Measurements from ENCODE around the gene CREBRF. TPM values are rescaled to one million over a fixed set of nuclear protein-coding genes. Genes with fewer than 3 reads are reported as not detected.
A peak's percentile ranks its signal among the peaks of the same experiment; 100 is the strongest.

Gene CREBRF
- total RNA-seq (2021; fragmentation: NEBNext Ultra II Directional; extraction: Animal tissue kit (Norgen Biotek cat#: 25700)) (4.7 and 5.0 TPM in 2 replicates), polyA plus RNA-seq (2011; rRNA removed) (0.86 and 1.2 TPM in 2 replicates), polyA minus RNA-seq (2011; rRNA and poly(A)+ RNA removed) (10.0 and 10.1 TPM in 2 replicates)
- 1.5 TPM for polyA plus RNA-seq (2011; cell fraction: cytosol; rRNA removed)
- polyA plus RNA-seq (2011; cell fraction: nucleus; rRNA removed), result 4.0 TPM
- 1.7 to 3.2 TPM (median 2.4 TPM) in 4 replicates for polyA plus RNA-seq (2012, experiment 1 of 2)
- polyA plus RNA-seq (2012, experiment 2 of 2), result 0.10 TPM
- 2.3 TPM for polyA plus RNA-seq (2013, experiment 1 of 2)
- 2.5 TPM for polyA plus RNA-seq (2013, experiment 2 of 2)
- polyA minus RNA-seq (2011; cell fraction: cytosol; rRNA and poly(A)+ RNA removed), result 5.9 TPM
- polyA minus RNA-seq (2011; cell fraction: nucleus; rRNA and poly(A)+ RNA removed), result 20.4 TPM
- long read RNA-seq, experiment 1, partial matches to known transcripts, result 0 of 2 reads
- long read RNA-seq, experiment 1, other reads (novel, unspliced or antisense), result 2 of 2 reads
- long read RNA-seq, experiment 2, partial matches to known transcripts, result 1 of 2 reads
- long read RNA-seq, experiment 2, other reads (novel, unspliced or antisense), result 1 of 2 reads

GRCh38 chr5:173055983-173056782, at the start of gene CREBRF:
Gene CREBRF (plus strand): TSS chr5:173056352. CDS start chr5:173080776, 24,424 bp downstream.
- Histone ChIP-seq H4K5ac (ENCODE audit: insufficient read length, low read depth, low read length) (no peak within 1 kb of the TSS), H3K9me3 (ENCODE audit: insufficient read depth in 2 of 2, low read depth in 1 of 2, low read length in 1 of 2) (no peaks in the 10 kb centered on the region), H2BK15ac (ENCODE audit: low read length) (0 out of 2 replicates have a peak within 1 kb of the TSS, but pooled peaks have one; percentile 13), H3K4ac (replicated peaks; ENCODE audit: insufficient read length, low read depth, low read length) (no peak within 1 kb of the TSS), H3K9ac (replicated peaks in 1 of 4; ENCODE audit: extremely low read depth in 1 of 4, low read depth in 3 of 4, low read length in 3 of 4) (peak within 1 kb of the TSS; percentile 43 to 76 (median 56)), H2BK20ac (ENCODE audit: low read length) (no peak within 1 kb of the TSS), H3K79me1 (ENCODE audit: low read depth, low read length) (no peaks in the 10 kb centered on the region), H3K36me3 (ENCODE audit: control insufficient read depth in 2 of 4, insufficient read depth in 4 of 4, low read length in 3 of 4) (no peaks in the 10 kb centered on the region), H3K27me3 (replicated peaks in 1 of 4; ENCODE audit: control insufficient read depth in 3 of 4, extremely low read depth in 1 of 4, insufficient read depth in 3 of 4, low read length in 3 of 4) (no peaks in the 10 kb centered on the region), H2BK12ac (ENCODE audit: low read depth, low read length) (no peak within 1 kb of the TSS), H2BK5ac (ENCODE audit: low read depth, low read length) (0 out of 2 replicates have a peak within 1 kb of the TSS, but pooled peaks have one; percentile 5), H3K14ac (ENCODE audit: insufficient read length) (no peak within 1 kb of the TSS), H3K56ac (replicated peaks; ENCODE audit: insufficient read length, low read depth, low read length) (no peak within 1 kb of the TSS), H2AK5ac (ENCODE audit: low read depth, low read length) (no peak within 1 kb of the TSS), H3K4me3 (ENCODE audit: extremely low read depth in 1 of 4, insufficient read depth in 2 of 4, low read depth in 3 of 4, low read length in 4 of 4) (peak within 1 kb of the TSS; percentile 68 to 95 (median 83)), H3K23me2 (ENCODE audit: low read depth, low read length) (peaks cover 11% of the 10 kb centered on the region), H2BK120ac (replicated peaks; ENCODE audit: low read depth, low read length) (no peak within 1 kb of the TSS), H4K20me1 (replicated peaks in 1 of 2; ENCODE audit: control insufficient read depth in 1 of 2, insufficient read depth in 2 of 2, low read length in 2 of 2) (no peaks in the 10 kb centered on the region), H3K27ac (ENCODE audit: low read depth, low read length) (no peak within 1 kb of the TSS; the same call in 1 of the 2 replicates), H3K18ac (ENCODE audit: extremely low read depth, low read length) (no peak within 1 kb of the TSS), H3K79me2 (ENCODE audit: control insufficient read depth in 1 of 2, insufficient read depth in 2 of 2, low read length in 2 of 2) (peaks cover 0 to 5% of the 10 kb centered on the region in 2 experiments; a peak in 2 of 4 replicates), H3K23ac (ENCODE audit: insufficient read length) (no peak within 1 kb of the TSS), H3K4me2 (ENCODE audit: insufficient read depth in 1 of 2, low read depth in 2 of 2, low read length in 2 of 2) (peak within 1 kb of the TSS; percentile 85 to 100), H4K91ac (replicated peaks; ENCODE audit: insufficient read length, low read length) (no peak within 1 kb of the TSS), H3K4me1 (replicated peaks in 1 of 4; ENCODE audit: control insufficient read depth in 3 of 4, insufficient read depth in 4 of 4, low read length in 3 of 4) (peaks cover 0 to 8% (median 4%) of the 10 kb centered on the region in 4 experiments; a peak in 4 of 7 replicates), H2AFZ (ENCODE audit: low read length) (peak within 1 kb of the TSS; percentile 99), H4K8ac (ENCODE audit: extremely low read depth, insufficient read depth, low read length) (peak within 1 kb of the TSS; percentile 48)
- POLR2A ChIA-PET (ENCODE audit: partially characterized antibody), result interaction anchor here (1.0 kb wide), 1 partner anchor 25 kb away, joined by 3 read pairs; no protein-coding TSS in a partner anchor
- DNase-seq (ENCODE audit: low read depth in 1 of 2, low spot score in 2 of 2), result peak; percentile 73 to 95
- WGBS, 2 experiments (ENCODE audit: extremely low coverage in 1 of 2, insufficient coverage in 1 of 2, insufficient read length in 1 of 2, insufficient replicate concordance in 2 of 2, low coverage in 1 of 2, low lambda C conversion rate in 2 of 2, missing lambda C conversion rate in 1 of 2), result 1% methylated on average over 30 of the region's 74 CpGs; no CpG with 5 or more reads in 1 of the 2 experiments
- CTCF ChIA-PET (ENCODE audit: partially characterized antibody), result interaction anchor here (1.3 to 1.6 kb wide), 3 partner anchors 46 to 111 kb away, joined by 3 to 6 read pairs (median 4); no protein-coding TSS in a partner anchor
- FAIRE-seq, result no peak
- TF ChIP-seq KDM1A (IDR thresholded peaks at IDR 0.05; ENCODE audit: borderline replicate concordance, low read length) (no peak), ZNF274 (IDR thresholded peaks at IDR 0.05; ENCODE audit: borderline replicate concordance, extremely low read depth, low read length) (no peak), CHD2 (IDR thresholded peaks at IDR 0.05; ENCODE audit: low read length) (peak; percentile 63), SUZ12 (IDR thresholded peaks at IDR 0.05; ENCODE audit: low read length) (no peak), POU5F1 (IDR thresholded peaks at IDR 0.05; ENCODE audit: low read depth, low read length) (no peak), JUND (IDR thresholded peaks at IDR 0.05; ENCODE audit: low read length) (no peak), TCF12 (IDR thresholded peaks at IDR 0.05; ENCODE audit: low read depth, low read length) (no peak), RNF2 (IDR thresholded peaks at IDR 0.05; ENCODE audit: borderline replicate concordance, low read depth, low read length, missing control alignments, poor library complexity, severe bottlenecking) (no peak), TAF1 (IDR thresholded peaks at IDR 0.05; ENCODE audit: low read depth, low read length) (peak; percentile 55; the same call in 1 of the 2 replicates)

Measured in H1 (cell line).